ENCODE data around the gene RCSD1. TPM values are rescaled to one million over a fixed set of nuclear protein-coding genes. Genes with fewer than 3 reads are reported as not detected.

The RCSD1 gene
- total RNA-seq, 1 donor from 2014 or later, result 2.3 TPM

- TF ChIP-seq CTCF (conservative IDR thresholded peaks at IDR 0.05), result no peak
- Mint-ChIP-seq H3K27me3 (ENCODE audit: low read depth) (peaks cover 8% of the 10 kb centered on the region), H3K4me3 (no peak overlapping the region), H3K4me1 (peaks cover 12% of the 10 kb centered on the region), H3K36me3 (ENCODE audit: low read depth) (no peaks in the 10 kb centered on the region), H3K9me3 (no peaks in the 10 kb centered on the region), H3K27ac (ENCODE audit: unreplicated experiment) (no peak overlapping the region)
- no peak for DNase-seq (ENCODE audit: low read depth, low spot score)
Measured at GRCh38 chr1:167701510-167701909, 71.5 kb downstream of the RCSD1 start.

DNA sequence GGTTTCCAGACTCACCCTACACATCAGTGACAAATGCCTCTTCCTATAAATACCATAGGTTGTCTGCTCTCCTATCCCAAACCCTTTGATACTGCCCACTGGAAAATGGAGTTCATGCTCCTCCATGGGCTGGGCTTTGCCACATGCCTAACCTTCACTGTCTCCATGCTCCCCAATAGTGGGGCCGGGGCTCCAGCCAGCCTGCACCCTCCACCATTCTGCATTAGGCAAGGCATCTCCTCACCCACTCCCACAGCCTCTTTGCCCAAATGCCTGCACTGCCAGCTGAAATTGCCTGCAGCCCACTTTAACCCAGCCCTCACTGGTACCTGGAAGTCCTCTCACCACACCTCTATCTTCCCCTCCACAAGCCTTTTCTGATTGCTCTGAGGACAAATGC, 73.5 kb downstream of the RCSD1 start:
- no peak for TF ChIP-seq CTCF (conservative IDR thresholded peaks at IDR 0.05)
- DNase-seq (ENCODE audit: low read depth, low spot score), result no peak
- Mint-ChIP-seq H3K36me3 (ENCODE audit: low read depth) (no peaks in the 10 kb centered on the region), H3K4me3 (no peak overlapping the region), H3K4me1 (peaks cover 12% of the 10 kb centered on the region), H3K9me3 (no peaks in the 10 kb centered on the region), H3K27me3 (ENCODE audit: low read depth) (peaks cover 8% of the 10 kb centered on the region), H3K27ac (ENCODE audit: unreplicated experiment) (no peak overlapping the region)

- no peaks in the 10 kb centered on the region for H3K36me3 Mint-ChIP-seq (ENCODE audit: low read depth)
- no peak overlapping the region for H3K4me3 Mint-ChIP-seq
- TF ChIP-seq CTCF (conservative IDR thresholded peaks at IDR 0.05), result no peak
- peaks cover 17% of the 10 kb centered on the region for H3K4me1 Mint-ChIP-seq
- H3K27me3 Mint-ChIP-seq (ENCODE audit: low read depth), result peaks cover 8% of the 10 kb centered on the region
- H3K27ac Mint-ChIP-seq (ENCODE audit: unreplicated experiment), result no peak overlapping the region
- DNase-seq (ENCODE audit: low read depth, low spot score), result no peak
- no peaks in the 10 kb centered on the region for H3K9me3 Mint-ChIP-seq
Measured at GRCh38 chr1:167704715-167705114, 74.7 kb downstream of the RCSD1 start.

GRCh38 chr1:167705250-167705649, 75.2 kb downstream of the RCSD1 start:
- DNase-seq (ENCODE audit: low read depth, low spot score), result no peak
- Mint-ChIP-seq H3K4me3 (no peak overlapping the region), H3K36me3 (ENCODE audit: low read depth) (no peaks in the 10 kb centered on the region), H3K27me3 (ENCODE audit: low read depth) (peaks cover 8% of the 10 kb centered on the region), H3K27ac (ENCODE audit: unreplicated experiment) (no peak overlapping the region), H3K9me3 (no peaks in the 10 kb centered on the region), H3K4me1 (peaks cover 17% of the 10 kb centered on the region)
- TF ChIP-seq CTCF (conservative IDR thresholded peaks at IDR 0.05), result no peak

- DNase-seq (ENCODE audit: low read depth, low spot score), result no peak
- Mint-ChIP-seq H3K4me1 (peaks cover 17% of the 10 kb centered on the region), H3K27ac (ENCODE audit: unreplicated experiment) (no peak overlapping the region), H3K27me3 (ENCODE audit: low read depth) (peaks cover 9% of the 10 kb centered on the region), H3K9me3 (no peaks in the 10 kb centered on the region), H3K4me3 (no peak overlapping the region), H3K36me3 (ENCODE audit: low read depth) (no peaks in the 10 kb centered on the region)
- no peak for TF ChIP-seq CTCF (conservative IDR thresholded peaks at IDR 0.05)
Measured at GRCh38 chr1:167706363-167706762, 76.3 kb downstream of the RCSD1 start.

Measured in neural crest cell (in vitro differentiated cells).